Stimulated activated naive CD4-positive, alpha-beta T cell treated with Interleukin-2 at 50 U/mL for 16 hours (primary cell): Measurements from ENCODE around the gene UQCRQ.

Experiments used
- DNase-seq: peaks from one replicate; lab custom pipeline; 2025; lab: John Stamatoyannopoulos, UW

The UQCRQ gene

DNA sequence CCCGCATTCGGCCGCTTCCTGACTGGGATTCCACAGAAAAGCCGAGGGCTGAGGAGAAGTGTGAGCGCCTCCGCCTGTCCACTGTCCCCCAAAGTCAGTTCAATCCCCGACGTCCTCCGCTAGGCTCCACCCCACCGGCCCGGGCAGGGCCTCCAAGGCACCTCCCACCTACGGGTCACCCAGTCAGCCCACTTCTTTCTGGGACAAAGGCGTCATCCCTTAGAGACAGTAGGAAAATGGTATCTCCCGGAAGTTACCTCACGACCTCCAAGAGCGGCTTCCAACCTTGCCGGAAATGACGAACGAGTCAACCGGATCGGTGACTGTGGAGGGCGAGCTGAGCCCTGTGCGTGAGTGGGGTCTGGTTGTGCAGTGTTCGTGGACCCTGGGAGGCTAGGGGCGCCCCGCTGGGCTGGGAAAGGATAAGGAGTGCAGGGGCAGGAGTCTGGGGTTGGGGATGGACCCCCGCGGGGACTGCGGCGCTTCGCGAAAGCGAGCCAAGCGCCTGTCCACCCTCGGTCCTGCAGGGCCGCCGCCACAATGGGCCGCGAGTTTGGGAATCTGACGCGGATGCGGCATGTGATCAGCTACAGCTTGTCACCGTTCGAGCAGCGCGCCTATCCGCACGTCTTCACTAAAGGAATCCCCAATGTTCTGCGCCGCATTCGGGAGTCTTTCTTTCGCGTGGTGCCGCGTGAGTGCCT is at the start of gene UQCRQ, which contains the start of gene GDF9:
Gene UQCRQ (plus strand): TSS at position 301 of the 704 bp plus-strand sequence. CDS start 240 bp downstream, at position 541.
Gene GDF9 (minus strand): TSS at position 128 of the 704 bp plus-strand sequence. CDS start 1,936 bp downstream, outside the sequence.
- peak; percentile 92 for DNase-seq

DNA sequence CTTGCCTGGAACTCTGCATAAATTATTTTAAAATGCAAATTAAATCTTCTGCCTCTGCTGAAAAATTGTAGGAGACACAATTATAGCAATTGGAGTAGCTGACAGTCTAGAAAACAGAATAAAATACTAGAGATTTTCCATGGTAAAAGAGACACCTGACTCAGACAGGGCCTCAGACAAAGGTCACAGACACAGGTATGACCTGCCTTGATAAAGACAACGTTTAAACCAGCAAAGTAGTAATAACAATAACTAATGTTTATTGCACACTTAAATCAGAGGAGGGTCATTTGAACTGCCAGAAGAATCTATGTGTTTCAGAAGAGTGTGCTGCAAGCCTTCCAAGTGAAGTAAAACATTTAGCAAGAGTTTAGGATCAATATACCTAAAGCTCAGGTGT is 49.4 kb upstream of the UQCRQ start:
- no peak for DNase-seq

DNA sequence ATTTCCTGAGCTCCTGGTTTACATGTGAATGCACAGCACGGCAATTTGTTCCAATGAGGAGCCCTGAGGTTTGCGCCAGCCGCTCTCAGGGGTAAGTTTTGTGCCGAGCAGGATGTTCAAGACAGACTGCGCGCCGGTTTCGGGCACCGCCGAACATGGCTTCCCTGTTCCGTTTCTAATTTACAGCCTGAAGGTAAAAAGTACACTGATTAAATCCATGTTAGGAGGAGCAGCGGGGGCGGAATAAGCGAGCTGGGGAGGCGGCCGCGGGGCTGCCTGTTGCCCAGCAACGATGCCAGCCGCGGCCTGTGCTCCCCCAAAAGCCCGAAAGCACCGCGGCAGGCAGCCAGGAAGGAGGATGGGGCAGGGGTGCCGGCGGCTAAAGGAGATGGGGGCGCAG is 47.0 kb upstream of the UQCRQ start:
- no peak for DNase-seq

DNA sequence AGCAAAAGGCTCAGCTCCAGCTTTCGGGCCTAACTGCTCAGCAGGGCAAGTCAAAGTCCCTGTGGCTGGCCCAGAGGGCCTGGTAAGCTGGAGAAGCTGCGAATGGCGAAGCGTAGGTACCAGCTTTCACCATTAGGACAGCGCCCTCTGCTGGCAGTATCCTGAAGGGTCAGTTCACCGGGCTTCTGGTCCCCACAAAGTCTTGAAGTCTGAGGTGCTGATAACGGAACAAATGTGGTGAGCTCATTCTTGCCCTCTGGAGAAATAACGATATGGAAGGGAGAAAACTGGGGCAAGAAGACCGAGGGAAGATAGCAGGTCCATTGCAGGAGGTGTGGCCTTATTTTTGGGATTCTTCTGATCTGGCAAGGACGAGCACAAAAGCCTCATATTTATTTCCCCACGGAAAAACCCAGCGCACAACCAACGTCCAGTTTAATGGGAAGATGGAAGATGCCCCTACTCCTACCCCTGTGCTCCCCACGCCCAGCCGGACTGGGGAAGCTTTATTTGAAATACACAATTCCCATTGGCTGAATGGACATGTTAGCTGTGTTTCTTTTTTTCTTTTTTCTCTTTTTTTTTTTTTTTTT is 46.2 kb upstream of the UQCRQ start:
- peak; percentile 82 for DNase-seq

DNA sequence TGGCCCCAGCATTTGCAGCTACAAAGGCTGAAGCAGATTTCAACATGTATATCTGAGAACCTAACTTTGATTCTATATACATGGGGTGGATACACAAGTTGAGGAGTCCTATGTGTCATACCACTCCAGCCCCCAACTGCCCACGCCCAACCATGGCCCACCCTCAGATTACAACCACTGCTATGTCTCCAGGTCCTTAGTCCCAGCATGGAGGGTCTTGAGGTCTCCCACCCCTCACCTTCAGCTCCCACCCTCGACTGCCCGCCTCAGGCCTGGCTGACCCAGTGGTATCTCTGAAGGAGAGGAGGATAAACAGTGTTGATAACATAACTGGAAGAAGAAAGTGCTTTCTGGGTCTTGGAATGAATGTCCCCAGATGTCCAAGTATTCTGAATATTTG is 45.1 kb upstream of the UQCRQ start:
- DNase-seq: no peak

DNA sequence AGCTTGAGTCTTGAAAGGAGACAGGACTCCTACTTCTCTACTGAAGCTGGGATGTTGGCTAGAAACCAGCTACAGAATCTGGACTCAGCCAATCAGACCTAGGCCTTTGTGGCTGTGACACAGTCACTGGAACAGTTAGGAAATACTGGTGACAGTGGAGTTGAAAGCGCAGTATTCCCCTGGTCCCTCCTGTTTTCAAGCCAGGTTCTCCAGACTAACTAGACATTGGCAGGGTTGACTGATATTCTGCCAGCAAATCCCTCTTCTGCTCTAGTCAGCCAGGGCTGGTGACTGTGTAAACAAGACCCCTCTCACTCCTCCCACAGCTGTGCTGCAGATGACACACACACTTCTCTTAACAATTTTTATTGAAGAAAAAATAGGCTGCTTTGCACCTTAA is 44.7 kb upstream of the UQCRQ start:
- no peak for DNase-seq

DNA sequence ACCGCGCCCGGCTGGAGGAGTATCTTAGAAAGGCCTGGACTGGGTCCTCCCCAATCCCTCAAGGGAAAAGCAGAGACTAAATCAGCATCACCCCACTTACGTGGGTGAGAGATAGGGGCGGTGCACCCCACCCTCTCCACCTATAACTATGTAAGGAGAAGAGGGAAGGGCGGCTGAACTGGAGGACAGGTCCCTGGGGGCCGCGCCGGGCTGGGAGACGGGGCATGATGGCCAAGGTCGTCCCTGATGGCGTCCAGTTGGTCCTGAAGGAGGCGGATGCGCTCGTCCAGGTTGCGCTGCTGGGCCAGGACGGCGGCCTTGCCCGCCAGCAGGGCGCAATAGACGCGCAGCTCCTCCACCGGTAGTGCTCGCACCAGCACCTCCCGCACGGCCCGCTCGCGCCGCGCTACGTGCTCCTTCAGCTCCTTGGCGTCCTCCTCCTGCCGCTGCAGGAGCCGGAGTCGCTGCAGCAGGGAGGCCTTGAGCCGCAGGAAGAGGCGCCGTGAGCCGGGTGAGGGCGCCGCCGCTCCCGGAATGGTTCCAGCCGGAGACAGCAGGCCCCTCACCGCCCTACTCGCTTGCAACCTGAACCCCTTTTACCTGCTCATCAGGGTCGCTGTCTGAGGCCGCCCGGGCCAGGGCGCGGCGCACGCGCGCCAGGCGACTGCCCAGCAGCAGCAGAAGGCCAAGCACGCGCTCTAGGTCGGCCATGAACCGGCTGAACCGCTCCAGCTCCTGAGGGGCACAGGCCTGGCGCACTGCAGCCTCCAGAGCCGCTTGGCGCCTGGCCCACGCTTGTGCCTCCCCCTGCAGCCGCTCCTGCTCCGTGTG is 43.6 kb upstream of the UQCRQ start:
- no peak for DNase-seq

DNA sequence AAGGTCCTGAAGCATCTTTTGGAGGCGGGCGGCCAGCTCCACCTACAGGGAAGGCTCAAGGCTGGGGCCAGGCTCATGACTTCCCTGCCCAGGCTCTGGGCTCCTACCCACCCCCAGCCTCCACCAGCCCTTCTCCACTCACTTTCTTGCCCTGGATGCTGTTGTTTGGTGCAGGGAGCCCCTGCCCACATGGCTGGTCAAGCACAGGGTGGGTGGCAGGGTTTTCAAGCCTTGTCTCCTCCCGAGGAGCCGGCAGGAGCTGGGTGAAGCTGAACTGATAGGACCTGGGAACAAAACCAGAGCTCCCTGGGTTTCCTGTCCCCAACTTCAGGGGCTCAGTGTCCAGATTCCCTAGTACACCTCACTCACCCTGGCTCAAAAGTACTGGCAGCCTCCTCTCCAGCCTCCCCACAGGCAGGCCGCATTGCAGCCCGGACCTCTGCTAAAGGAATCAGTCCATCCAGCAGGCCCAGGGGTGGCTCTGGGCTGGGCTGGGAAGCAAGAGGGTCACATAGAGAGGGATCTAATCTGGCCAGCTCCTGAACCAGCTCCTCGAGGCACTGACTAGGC is 42.9 kb upstream of the UQCRQ start:
- DNase-seq: no peak

DNA sequence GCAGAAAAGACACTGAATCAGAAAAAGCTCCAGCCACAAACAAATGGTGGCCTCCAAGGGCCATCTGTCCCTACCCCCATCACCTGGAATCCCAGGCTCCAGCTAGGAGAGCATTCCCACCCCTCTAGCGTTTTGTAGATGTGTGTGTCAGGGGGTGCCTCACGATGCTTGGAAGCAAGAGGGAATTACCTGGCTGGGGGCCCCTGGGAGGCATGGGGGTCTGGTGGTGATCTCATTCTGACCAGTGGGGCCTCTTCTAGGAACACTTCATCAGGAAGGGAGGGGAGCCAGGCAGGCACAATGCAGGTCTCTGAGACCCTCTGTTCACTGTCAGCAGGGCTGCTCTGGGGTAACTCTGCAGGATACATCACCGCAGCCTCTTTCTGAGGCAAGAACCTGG is 42.0 kb upstream of the UQCRQ start:
- no peak for DNase-seq

DNA sequence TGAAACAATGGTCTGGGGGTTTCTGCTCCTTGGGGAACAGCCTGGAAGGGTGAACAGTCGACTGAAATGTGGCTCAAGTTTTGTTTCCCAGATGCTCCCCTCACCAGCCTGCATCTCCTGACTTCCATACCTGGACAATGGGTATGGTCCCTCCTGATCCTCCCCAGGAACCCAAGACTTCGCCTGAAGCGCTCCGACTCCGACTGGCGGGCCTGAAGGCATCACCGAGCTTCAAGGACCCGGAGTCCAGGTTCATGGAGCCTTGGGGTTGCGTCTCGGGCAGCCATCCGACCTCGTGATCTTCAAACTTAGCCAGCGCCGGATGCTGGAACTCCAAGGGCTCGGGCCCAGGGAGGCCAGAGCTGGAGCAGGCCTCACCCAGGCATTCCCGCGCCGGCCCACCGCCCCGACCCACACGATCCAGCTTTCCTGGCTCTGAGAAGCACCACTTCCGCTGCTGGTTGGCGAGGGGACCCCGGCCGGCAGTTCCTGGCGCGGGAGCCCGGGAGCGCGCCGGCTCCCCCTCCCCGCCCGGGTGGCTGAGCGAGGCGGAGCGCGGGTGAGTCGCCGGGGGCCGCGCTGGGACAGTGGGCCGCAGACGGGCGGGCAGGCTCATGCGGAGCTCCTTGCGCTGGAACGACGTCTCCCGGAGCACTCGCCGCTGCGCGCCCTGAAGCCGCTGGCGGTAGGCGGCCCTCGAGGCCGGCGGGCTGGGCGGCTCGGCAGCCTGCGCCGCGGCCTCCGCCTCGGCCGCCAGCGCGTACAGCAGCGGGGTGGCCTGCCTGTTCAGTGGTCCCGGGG is 41.2 kb upstream of the UQCRQ start:
- no peak for DNase-seq

DNA sequence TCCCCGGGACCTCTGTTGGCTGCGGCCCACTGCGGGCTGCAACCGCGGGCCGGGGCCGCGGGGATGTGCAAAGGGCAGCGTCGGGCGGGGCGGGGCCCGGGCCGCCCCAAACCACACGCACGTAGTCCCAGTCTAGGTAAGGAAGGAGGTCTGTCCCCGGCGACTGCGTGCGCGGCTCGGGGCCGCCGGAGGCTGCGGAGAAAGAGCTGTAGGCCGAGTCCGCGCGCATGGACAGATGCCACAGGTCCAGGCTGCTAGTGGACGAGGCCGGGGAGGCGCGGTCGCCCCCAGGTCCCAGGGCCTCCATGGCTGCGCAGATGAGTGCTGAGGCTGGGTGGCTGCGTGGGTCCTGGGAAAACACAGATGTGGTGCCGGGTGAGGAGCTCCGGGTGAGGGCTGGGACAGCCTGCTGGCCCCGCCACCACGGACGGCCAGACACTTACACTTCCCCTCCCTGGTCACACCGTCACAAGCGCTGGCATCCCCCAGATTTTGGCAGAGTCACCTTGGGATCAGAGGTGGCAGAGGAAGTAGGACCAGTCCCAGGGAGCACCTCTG is 40.5 kb upstream of the UQCRQ start:
- DNase-seq: no peak

DNA sequence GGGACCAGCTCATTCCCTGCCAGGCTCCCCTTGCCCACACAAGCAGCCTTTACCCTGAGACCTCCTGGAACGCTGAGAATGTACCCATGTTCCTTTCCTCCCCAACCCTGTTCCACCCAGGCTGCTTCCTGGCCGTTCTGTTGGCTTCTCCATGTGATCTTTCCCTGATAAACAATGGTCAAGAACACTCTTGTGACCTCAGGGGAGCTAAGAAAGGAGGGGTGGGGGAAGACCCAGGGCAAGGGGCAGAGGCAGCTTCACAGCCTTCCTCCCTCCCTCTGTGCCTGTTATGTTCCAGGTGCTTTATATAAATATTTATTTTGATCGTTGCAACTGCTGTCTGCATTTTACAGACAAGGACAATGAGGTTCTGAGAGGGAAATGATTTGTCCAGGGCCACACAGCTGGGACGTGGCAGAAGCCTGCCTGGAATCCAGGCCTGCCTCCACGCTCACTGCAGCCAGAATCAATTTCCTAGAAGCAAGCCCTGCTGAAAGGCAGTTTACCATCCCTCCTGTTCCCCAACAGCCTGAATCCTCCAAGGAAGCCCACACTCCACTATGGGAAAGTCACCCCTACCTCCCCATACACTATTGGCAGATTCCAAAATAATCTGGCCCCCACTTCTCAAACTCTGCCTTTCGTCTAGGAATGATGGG is 39.9 kb upstream of the UQCRQ start:
- DNase-seq: no peak

DNA sequence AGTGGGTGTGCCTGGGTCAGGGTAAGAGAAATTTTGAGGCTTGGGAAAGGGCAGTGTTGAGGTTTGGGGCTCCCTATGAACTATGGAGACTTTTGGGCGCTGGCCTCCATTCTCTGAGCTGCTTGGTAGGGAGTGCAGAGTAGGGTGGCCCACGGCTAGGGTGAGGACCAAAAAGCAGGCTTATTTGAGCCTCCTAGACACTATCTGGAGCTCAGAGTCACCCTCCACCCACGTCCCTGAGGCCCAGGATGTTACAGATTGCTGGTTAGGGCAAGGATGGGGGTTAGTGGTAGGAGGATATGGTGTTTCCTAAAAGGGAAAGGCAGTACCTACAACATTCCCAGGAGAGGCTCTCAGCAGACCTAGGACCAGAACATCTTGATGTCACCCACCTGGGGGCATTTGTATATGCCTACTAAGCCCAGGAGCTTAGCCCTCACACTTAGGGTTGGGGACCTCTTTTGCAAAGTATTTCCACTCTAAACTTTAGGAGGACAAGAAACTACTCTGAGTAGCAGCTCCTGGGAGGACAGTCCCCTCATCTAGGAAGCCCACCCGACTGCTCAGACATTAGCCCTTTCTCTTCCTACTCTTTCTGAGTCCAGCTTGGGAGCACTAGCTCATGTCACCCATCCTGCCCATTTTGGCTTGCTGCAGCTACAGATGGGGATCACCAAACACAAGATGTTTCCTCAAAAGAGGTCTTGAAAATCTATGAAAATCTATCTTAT is 38.3 kb upstream of the UQCRQ start:
- DNase-seq: no peak

DNA sequence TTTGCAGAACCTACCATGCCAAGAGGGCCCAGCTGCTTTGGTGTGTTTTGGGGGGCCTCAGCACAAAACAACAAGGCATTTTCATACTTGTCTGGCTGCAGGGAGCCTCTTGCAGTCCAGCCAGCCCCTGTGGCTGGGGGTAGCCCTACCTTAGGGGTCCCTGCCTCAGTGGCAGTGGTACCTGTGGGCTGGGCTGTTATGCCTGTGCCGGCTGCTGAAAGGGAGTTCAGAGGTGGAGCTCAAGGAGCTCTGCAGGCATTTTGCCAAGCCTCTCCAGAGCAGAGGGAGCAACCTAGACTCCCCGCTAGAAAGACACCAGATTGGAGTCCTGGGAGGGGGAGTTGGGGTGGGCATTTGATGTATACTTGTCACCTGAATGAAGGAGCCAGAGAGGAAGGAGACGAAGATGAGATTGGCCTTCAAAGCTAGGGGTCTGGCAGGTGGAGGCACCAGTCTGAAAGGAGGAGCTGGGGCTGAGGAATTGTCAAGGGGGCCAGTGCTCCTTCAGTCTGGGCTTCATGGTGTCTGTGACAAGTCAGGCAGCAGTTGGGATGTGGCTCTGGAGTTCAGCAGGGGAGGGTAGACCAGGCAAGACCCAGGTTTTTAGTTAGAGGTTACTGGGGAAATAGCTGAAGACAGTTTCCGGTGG is 37.5 kb upstream of the UQCRQ start:
- no peak for DNase-seq

DNA sequence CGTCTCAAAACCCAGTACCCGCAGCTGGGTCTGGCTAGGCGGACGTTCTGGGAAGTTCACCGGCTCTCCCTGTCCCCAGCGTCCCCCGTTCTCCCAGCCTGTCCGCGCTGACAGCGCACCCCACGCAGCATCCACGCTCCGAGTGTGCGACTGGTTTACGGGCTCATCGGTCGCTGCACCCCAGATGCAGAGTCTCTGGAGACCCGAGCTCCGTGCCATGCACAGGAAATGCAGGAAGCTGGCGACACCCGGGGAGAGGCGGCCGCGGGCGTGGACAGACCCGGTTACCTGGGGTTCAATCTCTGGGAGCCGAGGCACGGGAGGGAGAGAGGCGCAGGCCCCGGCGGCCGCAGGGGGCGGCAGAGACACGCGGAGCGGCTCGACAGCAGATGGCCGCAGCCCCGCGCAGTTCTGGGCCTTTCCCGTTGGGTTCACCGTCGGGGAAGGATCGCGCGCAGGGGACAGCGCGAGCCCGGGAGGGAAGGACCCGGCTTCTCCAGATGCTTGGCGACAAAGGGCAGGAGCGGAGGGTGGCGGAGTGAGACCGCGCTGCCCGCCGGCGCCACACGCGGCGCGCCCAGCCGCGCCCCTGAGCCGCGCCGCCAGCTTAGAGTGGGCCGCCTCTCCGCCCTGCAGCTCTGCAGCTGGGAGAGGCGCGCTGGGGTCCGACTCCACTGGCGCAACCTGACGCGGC is 36.6 kb upstream of the UQCRQ start:
- peak; percentile 63 for DNase-seq

DNA sequence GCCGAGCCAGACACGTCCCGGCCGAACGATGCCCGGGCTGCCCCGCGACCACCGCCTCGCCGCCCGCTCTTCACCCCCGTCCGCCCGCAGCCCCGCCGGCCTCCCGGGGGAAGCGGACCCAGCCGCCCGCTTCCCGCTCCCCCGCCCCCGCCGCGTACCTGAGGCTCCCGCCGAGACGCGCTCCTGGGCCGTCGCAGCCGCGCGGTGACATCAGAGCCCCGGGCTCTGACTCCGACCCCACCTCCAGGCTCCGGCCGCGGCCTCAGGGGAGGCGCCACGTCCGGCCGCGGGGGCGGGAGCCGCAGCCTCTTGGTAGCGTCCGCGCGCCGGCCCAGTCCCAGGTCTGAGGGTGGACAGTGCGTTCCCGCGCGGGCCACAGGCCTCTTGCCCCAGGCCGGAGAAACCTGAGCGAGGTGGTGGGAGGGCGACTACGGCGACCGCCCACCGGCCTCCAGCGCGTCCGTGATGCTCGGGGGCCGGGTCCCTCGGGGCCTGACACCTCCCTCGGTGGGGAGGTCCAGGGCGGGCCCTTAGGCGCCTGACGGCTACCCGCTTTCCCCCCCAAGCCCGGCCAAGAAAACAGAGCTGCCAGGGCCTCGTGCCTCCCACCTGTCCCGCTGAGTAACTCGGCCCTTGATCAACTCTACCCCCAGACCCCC is 35.9 kb upstream of the UQCRQ start, which contains the start of gene SHROOM1:
Gene SHROOM1 (minus strand): TSS at position 212 of the 659 bp plus-strand sequence. CDS start 4,507 bp downstream, outside the sequence.
- no peak for DNase-seq

DNA sequence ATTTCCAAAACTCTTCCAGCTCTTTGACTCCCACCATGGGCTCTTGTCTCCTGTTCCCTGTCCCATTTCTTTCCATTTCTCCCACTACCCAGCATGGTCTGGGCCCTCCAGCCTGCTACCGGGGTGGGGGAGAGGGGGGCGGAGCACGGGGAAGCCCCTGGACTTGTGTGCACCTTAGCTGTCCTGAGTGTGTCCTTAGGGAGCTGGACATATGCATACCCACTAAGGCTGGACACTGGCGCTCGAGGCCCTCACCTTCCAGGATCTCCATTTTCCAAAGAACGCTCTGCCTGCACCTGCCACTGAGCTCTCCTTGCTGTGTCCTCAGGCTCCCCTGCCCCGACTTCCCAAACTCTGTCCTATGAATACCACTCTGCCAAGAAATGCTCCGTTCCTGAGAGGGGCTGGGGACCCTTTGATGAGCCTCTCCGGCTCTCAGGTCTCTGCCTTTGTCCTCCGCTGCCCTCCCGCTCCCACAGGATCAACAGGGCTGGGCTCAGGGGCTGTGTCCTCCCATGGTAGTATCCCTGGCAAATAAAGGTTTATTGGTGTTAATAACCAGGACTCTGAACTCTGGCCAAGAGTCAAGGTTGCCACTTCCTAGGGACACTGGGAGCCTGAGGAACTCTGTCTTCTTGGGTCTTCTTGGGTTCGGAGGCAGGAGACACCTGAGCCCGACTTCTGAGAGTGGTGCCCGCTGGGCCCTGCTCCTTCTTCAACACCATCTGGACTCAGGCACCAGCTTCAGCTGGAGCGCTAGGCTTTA is 35.2 kb upstream of the UQCRQ start:
- DNase-seq: no peak

DNA sequence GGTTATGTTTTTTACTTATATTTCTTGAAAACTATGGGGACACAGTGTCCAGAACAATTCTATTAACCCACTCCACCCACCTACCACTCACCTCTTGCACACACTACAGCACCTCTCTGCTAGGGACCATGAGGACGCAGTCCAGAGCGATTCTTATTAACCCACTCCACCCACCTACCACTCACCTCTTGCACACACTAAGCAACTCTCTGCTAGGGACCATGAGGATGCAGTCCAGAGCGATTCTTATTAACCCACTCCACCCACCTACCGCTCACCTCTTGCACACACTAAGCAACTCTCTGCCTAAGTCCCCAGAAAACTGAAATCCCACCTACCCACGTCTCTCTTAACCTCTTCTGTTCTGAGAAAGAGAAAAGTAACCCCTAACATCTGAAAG is 33.8 kb upstream of the UQCRQ start:
- DNase-seq: no peak
